ENCODE measurements around the gene CPE.
A peak's percentile ranks its signal among the peaks of the same experiment; 100 is the strongest.

The CPE gene

DNA sequence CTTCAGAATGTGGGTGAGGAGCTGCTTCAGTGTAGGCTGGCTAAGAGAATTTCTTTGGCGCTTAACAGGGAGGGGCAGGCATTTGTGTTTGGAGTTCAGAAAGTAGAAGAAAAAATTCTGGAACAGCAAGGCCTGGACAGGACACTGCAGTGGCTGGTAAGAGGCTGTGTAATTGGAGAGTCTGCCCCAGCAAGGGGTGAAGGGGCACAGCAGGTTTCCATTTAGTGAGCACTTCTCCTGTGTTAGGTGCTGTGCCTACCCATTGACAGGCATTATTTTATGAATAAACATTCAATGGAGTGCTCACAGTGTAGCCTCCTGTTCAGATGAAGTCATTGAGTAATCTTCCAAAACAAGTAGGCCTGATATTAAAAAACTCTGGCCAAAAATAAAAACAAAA lies 10.7 kb upstream of the CPE start:
- H3K27me3 ChIP-seq (ENCODE audit: insufficient read depth, low read length, poor library complexity): no peaks in the 10 kb centered on the region
- H3K27ac ChIP-seq (ENCODE audit: low read depth, low read length): no peak overlapping the region
- no peak overlapping the region for H3K56ac ChIP-seq (ENCODE audit: low read length)
- H3K4ac ChIP-seq (ENCODE audit: low read depth, low read length): no peak overlapping the region
- H3K9ac ChIP-seq (ENCODE audit: low read length): no peak overlapping the region
- no peaks in the 10 kb centered on the region for H3K36me3 ChIP-seq (ENCODE audit: control insufficient read depth, insufficient read depth, low read length)
- H3K23ac ChIP-seq (ENCODE audit: low read length): no peak overlapping the region
- no peaks in the 10 kb centered on the region for H3K79me1 ChIP-seq (ENCODE audit: low read length)
- no peak overlapping the region for H4K5ac ChIP-seq (ENCODE audit: low read length)
- H3K18ac ChIP-seq (ENCODE audit: low read length): no peak overlapping the region
- H2BK15ac ChIP-seq (replicated peaks; ENCODE audit: low read depth): no peak overlapping the region
- H4K8ac ChIP-seq (ENCODE audit: low read depth, low read length): no peak overlapping the region
- WGBS (ENCODE audit: extremely low coverage, insufficient coverage, low lambda C conversion rate): no CpG with 5 or more reads among the region's 1 CpG
- no peak overlapping the region for H3K4me2 ChIP-seq (ENCODE audit: low read length)
- DNase-seq: no peak
- H3K79me2 ChIP-seq (ENCODE audit: control insufficient read depth, insufficient read depth, low read length): no peaks in the 10 kb centered on the region
- no peak overlapping the region for H3K4me3 ChIP-seq (ENCODE audit: low read length)
- H3K4me1 ChIP-seq (ENCODE audit: control insufficient read depth, low read depth, low read length): peaks cover 2% of the 10 kb centered on the region
- no peak overlapping the region for H2BK5ac ChIP-seq (ENCODE audit: low read length)
- no peak overlapping the region for H2AK5ac ChIP-seq (ENCODE audit: low read length)
- no peak overlapping the region for H2BK120ac ChIP-seq (ENCODE audit: low read depth, low read length)

DNA sequence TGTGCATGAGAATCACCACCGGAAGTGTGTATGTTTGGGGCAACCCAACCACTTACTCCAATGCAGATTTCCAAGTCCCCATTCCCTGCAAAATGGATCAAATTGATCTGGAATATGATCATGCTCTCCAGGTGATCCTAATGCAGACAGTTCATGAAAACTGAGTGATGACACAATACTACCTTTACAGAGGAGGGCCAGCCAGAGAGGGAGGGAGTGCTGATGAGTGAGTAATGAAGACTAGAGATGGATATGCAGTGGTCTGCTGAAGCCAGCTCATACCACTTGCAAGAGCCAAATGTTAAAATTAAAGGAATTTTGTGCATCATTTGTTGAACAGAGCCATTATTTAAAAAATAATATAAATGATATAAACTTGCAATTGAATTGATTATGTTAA lies 10.2 kb upstream of the CPE start:
- H3K4me2 ChIP-seq (ENCODE audit: low read length): no peak overlapping the region
- no CpG with 5 or more reads among the region's 1 CpG for WGBS (ENCODE audit: extremely low coverage, insufficient coverage, low lambda C conversion rate)
- no peak overlapping the region for H4K5ac ChIP-seq (ENCODE audit: low read length)
- H4K8ac ChIP-seq (ENCODE audit: low read depth, low read length): no peak overlapping the region
- H3K79me1 ChIP-seq (ENCODE audit: low read length): no peaks in the 10 kb centered on the region
- H3K9ac ChIP-seq (ENCODE audit: low read length): no peak overlapping the region
- H3K4me1 ChIP-seq (ENCODE audit: control insufficient read depth, low read depth, low read length): peaks cover 2% of the 10 kb centered on the region
- H3K27me3 ChIP-seq (ENCODE audit: insufficient read depth, low read length, poor library complexity): no peaks in the 10 kb centered on the region
- H2AK5ac ChIP-seq (ENCODE audit: low read length): no peak overlapping the region
- no peak overlapping the region for H3K56ac ChIP-seq (ENCODE audit: low read length)
- H2BK120ac ChIP-seq (ENCODE audit: low read depth, low read length): no peak overlapping the region
- H3K27ac ChIP-seq (ENCODE audit: low read depth, low read length): no peak overlapping the region
- H3K18ac ChIP-seq (ENCODE audit: low read length): no peak overlapping the region
- no peak overlapping the region for H2BK5ac ChIP-seq (ENCODE audit: low read length)
- no peak overlapping the region for H2BK15ac ChIP-seq (replicated peaks; ENCODE audit: low read depth)
- no peaks in the 10 kb centered on the region for H3K36me3 ChIP-seq (ENCODE audit: control insufficient read depth, insufficient read depth, low read length)
- no peak for DNase-seq
- H3K4me3 ChIP-seq (ENCODE audit: low read length): no peak overlapping the region
- no peaks in the 10 kb centered on the region for H3K79me2 ChIP-seq (ENCODE audit: control insufficient read depth, insufficient read depth, low read length)
- H3K4ac ChIP-seq (ENCODE audit: low read depth, low read length): no peak overlapping the region
- H3K23ac ChIP-seq (ENCODE audit: low read length): no peak overlapping the region

DNA sequence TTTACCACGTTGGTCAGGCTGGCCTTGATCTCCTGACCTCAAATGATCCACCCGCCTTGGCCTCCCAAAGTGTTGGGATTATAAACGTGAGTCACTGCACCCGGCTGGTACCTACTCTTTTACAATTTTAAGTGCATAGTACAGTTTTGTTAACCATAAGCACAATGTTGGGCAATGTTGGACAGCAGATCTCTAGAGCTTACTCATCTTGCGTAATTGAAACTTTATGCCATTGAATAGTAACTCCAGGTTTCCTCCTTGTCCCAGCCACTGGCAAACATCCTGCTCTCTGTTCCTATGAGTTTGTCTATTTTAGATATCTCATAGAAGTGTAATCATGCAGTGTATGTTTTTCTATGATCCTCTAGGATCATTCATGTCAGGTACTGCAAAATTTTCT lies 9.3 kb upstream of the CPE start:
- H3K4me2 ChIP-seq (ENCODE audit: low read length): no peak overlapping the region
- H2AK5ac ChIP-seq (ENCODE audit: low read length): no peak overlapping the region
- H3K4ac ChIP-seq (ENCODE audit: low read depth, low read length): no peak overlapping the region
- no peak for DNase-seq
- no peak overlapping the region for H3K23ac ChIP-seq (ENCODE audit: low read length)
- no peak overlapping the region for H2BK5ac ChIP-seq (ENCODE audit: low read length)
- no peak overlapping the region for H3K4me3 ChIP-seq (ENCODE audit: low read length)
- H3K27me3 ChIP-seq (ENCODE audit: insufficient read depth, low read length, poor library complexity): no peaks in the 10 kb centered on the region
- no peaks in the 10 kb centered on the region for H3K79me2 ChIP-seq (ENCODE audit: control insufficient read depth, insufficient read depth, low read length)
- no peak overlapping the region for H2BK15ac ChIP-seq (replicated peaks; ENCODE audit: low read depth)
- no peak overlapping the region for H3K56ac ChIP-seq (ENCODE audit: low read length)
- peaks cover 2% of the 10 kb centered on the region for H3K4me1 ChIP-seq (ENCODE audit: control insufficient read depth, low read depth, low read length)
- no CpG with 5 or more reads among the region's 5 CpGs for WGBS (ENCODE audit: extremely low coverage, insufficient coverage, low lambda C conversion rate)
- no peak overlapping the region for H3K27ac ChIP-seq (ENCODE audit: low read depth, low read length)
- H3K79me1 ChIP-seq (ENCODE audit: low read length): no peaks in the 10 kb centered on the region
- H3K36me3 ChIP-seq (ENCODE audit: control insufficient read depth, insufficient read depth, low read length): no peaks in the 10 kb centered on the region
- H3K9ac ChIP-seq (ENCODE audit: low read length): no peak overlapping the region
- no peak overlapping the region for H3K18ac ChIP-seq (ENCODE audit: low read length)
- no peak overlapping the region for H4K8ac ChIP-seq (ENCODE audit: low read depth, low read length)
- no peak overlapping the region for H4K5ac ChIP-seq (ENCODE audit: low read length)
- H2BK120ac ChIP-seq (ENCODE audit: low read depth, low read length): no peak overlapping the region

DNA sequence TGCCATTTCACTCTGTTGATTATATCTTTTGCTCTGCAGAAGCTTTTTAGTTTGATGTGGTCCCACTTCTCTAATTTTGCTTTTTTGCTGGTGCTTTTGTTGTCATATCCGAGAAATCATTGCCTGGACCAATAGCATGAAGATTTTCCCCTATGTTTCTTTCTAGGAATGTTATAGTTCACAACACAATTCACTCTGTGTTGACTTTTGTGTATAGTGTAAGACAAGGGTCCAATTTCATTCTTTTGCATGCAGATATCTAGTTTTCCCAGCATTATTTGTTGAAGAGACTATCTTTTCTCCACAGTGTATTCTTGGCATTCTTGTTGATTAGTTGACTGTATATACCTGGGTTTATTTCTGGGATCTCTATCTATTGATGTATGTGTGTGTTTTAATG lies 8.3 kb upstream of the CPE start:
- Histone ChIP-seq H3K9ac (ENCODE audit: low read length) (no peak overlapping the region), H3K56ac (ENCODE audit: low read length) (no peak overlapping the region), H4K8ac (ENCODE audit: low read depth, low read length) (no peak overlapping the region), H3K4me2 (ENCODE audit: low read length) (no peak overlapping the region), H3K4ac (ENCODE audit: low read depth, low read length) (no peak overlapping the region), H3K79me1 (ENCODE audit: low read length) (no peaks in the 10 kb centered on the region), H2AK5ac (ENCODE audit: low read length) (no peak overlapping the region), H2BK5ac (ENCODE audit: low read length) (no peak overlapping the region), H3K18ac (ENCODE audit: low read length) (no peak overlapping the region), H4K5ac (ENCODE audit: low read length) (no peak overlapping the region), H2BK15ac (replicated peaks; ENCODE audit: low read depth) (no peak overlapping the region), H3K23ac (ENCODE audit: low read length) (no peak overlapping the region), H3K27me3 (ENCODE audit: insufficient read depth, low read length, poor library complexity) (no peaks in the 10 kb centered on the region), H3K36me3 (ENCODE audit: control insufficient read depth, insufficient read depth, low read length) (no peaks in the 10 kb centered on the region), H3K4me3 (ENCODE audit: low read length) (no peak overlapping the region), H2BK120ac (ENCODE audit: low read depth, low read length) (no peak overlapping the region), H3K4me1 (ENCODE audit: control insufficient read depth, low read depth, low read length) (no peaks in the 10 kb centered on the region), H3K79me2 (ENCODE audit: control insufficient read depth, insufficient read depth, low read length) (no peaks in the 10 kb centered on the region), H3K27ac (ENCODE audit: low read depth, low read length) (no peak overlapping the region)
- DNase-seq: no peak
- no CpG with 5 or more reads among the region's 1 CpG for WGBS (ENCODE audit: extremely low coverage, insufficient coverage, low lambda C conversion rate)

- H3K18ac ChIP-seq (ENCODE audit: low read length): no peak overlapping the region
- H3K36me3 ChIP-seq (ENCODE audit: control insufficient read depth, insufficient read depth, low read length): no peaks in the 10 kb centered on the region
- H3K27ac ChIP-seq (ENCODE audit: low read depth, low read length): no peak overlapping the region
- H2AK5ac ChIP-seq (ENCODE audit: low read length): no peak overlapping the region
- no peak overlapping the region for H2BK120ac ChIP-seq (ENCODE audit: low read depth, low read length)
- H3K4ac ChIP-seq (ENCODE audit: low read depth, low read length): no peak overlapping the region
- H3K56ac ChIP-seq (ENCODE audit: low read length): no peak overlapping the region
- no peak overlapping the region for H3K9ac ChIP-seq (ENCODE audit: low read length)
- H3K79me1 ChIP-seq (ENCODE audit: low read length): no peaks in the 10 kb centered on the region
- no peak overlapping the region for H3K23ac ChIP-seq (ENCODE audit: low read length)
- no peak overlapping the region for H3K4me3 ChIP-seq (ENCODE audit: low read length)
- H4K5ac ChIP-seq (ENCODE audit: low read length): no peak overlapping the region
- DNase-seq: no peak
- H2BK5ac ChIP-seq (ENCODE audit: low read length): no peak overlapping the region
- H3K79me2 ChIP-seq (ENCODE audit: control insufficient read depth, insufficient read depth, low read length): no peaks in the 10 kb centered on the region
- H3K27me3 ChIP-seq (ENCODE audit: insufficient read depth, low read length, poor library complexity): peaks cover 2% of the 10 kb centered on the region
- no CpG with 5 or more reads among the region's 2 CpGs for WGBS (ENCODE audit: extremely low coverage, insufficient coverage, low lambda C conversion rate)
- no peak overlapping the region for H3K4me2 ChIP-seq (ENCODE audit: low read length)
- no peak overlapping the region for H4K8ac ChIP-seq (ENCODE audit: low read depth, low read length)
- peaks cover 2% of the 10 kb centered on the region for H3K4me1 ChIP-seq (ENCODE audit: control insufficient read depth, low read depth, low read length)
- H2BK15ac ChIP-seq (replicated peaks; ENCODE audit: low read depth): no peak overlapping the region
These were observed 3.3 kb upstream of the CPE start for GRCh38 chr4:165375465-165375864.

DNA sequence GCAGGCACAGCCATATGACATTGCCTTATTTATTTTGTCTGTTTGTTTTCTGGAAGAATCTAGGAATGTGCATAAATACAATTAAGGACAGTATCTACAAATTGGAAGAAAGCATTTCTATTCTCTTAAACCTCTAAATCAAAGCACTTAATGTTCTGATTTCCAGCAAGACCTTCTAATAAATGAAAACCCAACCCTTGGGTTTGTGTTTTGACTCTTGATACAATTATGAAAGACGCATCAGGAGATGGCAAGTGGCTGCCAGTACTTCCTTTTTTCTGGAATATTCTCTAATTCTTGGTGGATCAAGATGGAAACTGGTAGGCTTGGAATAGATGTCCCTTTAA lies 437 bp upstream of the CPE start:
- Histone ChIP-seq H3K27ac (ENCODE audit: low read depth, low read length) (no peak overlapping the region), H3K36me3 (ENCODE audit: control insufficient read depth, insufficient read depth, low read length) (no peaks in the 10 kb centered on the region), H4K5ac (ENCODE audit: low read length) (no peak overlapping the region), H3K79me2 (ENCODE audit: control insufficient read depth, insufficient read depth, low read length) (no peaks in the 10 kb centered on the region), H2AK5ac (ENCODE audit: low read length) (no peak overlapping the region), H3K4me1 (ENCODE audit: control insufficient read depth, low read depth, low read length) (peaks cover 4% of the 10 kb centered on the region), H3K79me1 (ENCODE audit: low read length) (no peaks in the 10 kb centered on the region), H4K8ac (ENCODE audit: low read depth, low read length) (no peak overlapping the region), H3K4ac (ENCODE audit: low read depth, low read length) (no peak overlapping the region), H3K18ac (ENCODE audit: low read length) (no peak overlapping the region), H3K56ac (ENCODE audit: low read length) (no peak overlapping the region), H3K9ac (ENCODE audit: low read length) (no peak overlapping the region), H3K27me3 (ENCODE audit: insufficient read depth, low read length, poor library complexity) (peaks cover 2% of the 10 kb centered on the region), H2BK120ac (ENCODE audit: low read depth, low read length) (no peak overlapping the region), H3K4me2 (ENCODE audit: low read length) (peak overlapping the region; percentile 60), H3K23ac (ENCODE audit: low read length) (no peak overlapping the region), H2BK15ac (replicated peaks; ENCODE audit: low read depth) (no peak overlapping the region), H3K4me3 (ENCODE audit: low read length) (no peak overlapping the region), H2BK5ac (ENCODE audit: low read length) (no peak overlapping the region)
- WGBS (ENCODE audit: extremely low coverage, insufficient coverage, low lambda C conversion rate): no CpG with 5 or more reads among the region's 1 CpG
- DNase-seq: no peak
